Gastroesophageal sphincter (tissue), 4 donors: ENCODE data around the gene C6orf47. TPM values are rescaled to one million over a fixed set of nuclear protein-coding genes. Genes with fewer than 3 reads are reported as not detected.

ENCODE experiments used
- ATAC-seq: fragments of 150-250 bp; one replicate; pipeline ENCODE4 v1.9.1; 2016; ENCODE audit warnings: mild to moderate bottlenecking, moderate library complexity
- H3K27ac ChIP-seq, 4 donors: fragments of 200-600 bp; sonication (generic) in 3 of 4; 1 replicate in 3 of 4; 2 replicates in 1 of 4; pipeline ENCODE4 v1.5.1; 2016 to 2019
- H3K27me3 ChIP-seq: fragments of 200-600 bp; sonication (generic); one replicate; pipeline ENCODE4 v1.5.1; 2019
- H3K36me3 ChIP-seq, 2 donors: fragments of 200-600 bp; sonication (generic); one replicate each; pipeline ENCODE4 v1.5.1; 2019; ENCODE audit warnings: control low read depth in 1 of 2
- H3K4me1 ChIP-seq, 3 donors: fragments of 200-600 bp; sonication (generic); 1 replicate in 2 of 3; 2 replicates in 1 of 3; pipeline ENCODE4 v1.5.1; 2016 to 2019; ENCODE audit warnings: control low read depth in 2 of 3
- H3K4me3 ChIP-seq, 2 donors: fragments of 200-600 bp; sonication (generic); one replicate each; pipeline ENCODE4 v1.5.1; 2019; ENCODE audit warnings: mild to moderate bottlenecking in 1 of 2, moderate library complexity in 1 of 2
- H3K9me3 ChIP-seq, 3 donors: fragments of 200-600 bp; sonication (generic); one replicate each; pipeline ENCODE4 v1.5.1; 2017 to 2019; ENCODE audit warnings: control low read depth in 2 of 3
- EP300 ChIP-seq: sonication (generic); formaldehyde crosslinking; IDR thresholded peaks from one replicate; pipeline ENCODE4 v1.6.1; 2017; ENCODE audit warnings: antibody characterized with exemption, mild to moderate bottlenecking
- POLR2A ChIP-seq, 2 donors: fragments of 450-650 bp; IDR thresholded peaks; one replicate each; pipeline ENCODE4 v1.6.1; 2017; ENCODE audit warnings: antibody characterized with exemption in 2 of 2, mild to moderate bottlenecking in 2 of 2, moderate library complexity in 1 of 2
- POLR2AphosphoS5 ChIP-seq: sonication (generic); formaldehyde crosslinking; IDR thresholded peaks from one replicate; pipeline ENCODE4 v1.6.1; 2017; ENCODE audit warnings: antibody characterized with exemption
- WGBS, 2 donors: methylation state at CpG; one replicate each; pipeline ENCODE4 v1.1.5; 2018; ENCODE audit warnings: low coverage in 1 of 2; 5-methylcytosine and 5-hydroxymethylcytosine counted together
- total RNA-seq, 4 donors: library from RNA; depleted of rRNA; stranded (reverse); fragments of >200 nt; gene quantifications; one replicate each; pipeline ENCODE4 v1.1.0, GENCODE V29; 2016
- TF ChIP-seq, protein P1 (sequence below), 4 experiments: fragments of 200-600 bp in 2 of 4; fragments of 450-650 bp in 2 of 4; sonication (generic) in 1 of 4; IDR thresholded peaks; one replicate each; pipeline ENCODE4 v1.5.1; 2017 to 2019; ENCODE audit warnings: antibody characterized with exemption in 4 of 4, mild to moderate bottlenecking in 2 of 4, moderate library complexity in 2 of 4

The C6orf47 gene
- total RNA-seq, 4 donors from 2014 or later, result 30.0 to 40.0 (median 36.1) TPM

- no peak for ATAC-seq
- Histone ChIP-seq H3K4me3 (no peak overlapping the region), H3K27ac (no peak overlapping the region), H3K9me3 (no peaks in the 10 kb centered on the region), H3K4me1 (peaks cover 6 to 22% (median 16%) of the 10 kb centered on the region in 3 donors), H3K27me3 (peaks cover 8% of the 10 kb centered on the region), H3K36me3 (no peaks in the 10 kb centered on the region)
- 82 to 96% methylated on average over 3 to 5 of the region's 6 CpGs for WGBS, 2 donors
- TF ChIP-seq POLR2AphosphoS5, result no peak
- no peak for TF ChIP-seq POLR2A (IDR thresholded peaks at IDR 0.05)
- TF ChIP-seq, protein P1, sequence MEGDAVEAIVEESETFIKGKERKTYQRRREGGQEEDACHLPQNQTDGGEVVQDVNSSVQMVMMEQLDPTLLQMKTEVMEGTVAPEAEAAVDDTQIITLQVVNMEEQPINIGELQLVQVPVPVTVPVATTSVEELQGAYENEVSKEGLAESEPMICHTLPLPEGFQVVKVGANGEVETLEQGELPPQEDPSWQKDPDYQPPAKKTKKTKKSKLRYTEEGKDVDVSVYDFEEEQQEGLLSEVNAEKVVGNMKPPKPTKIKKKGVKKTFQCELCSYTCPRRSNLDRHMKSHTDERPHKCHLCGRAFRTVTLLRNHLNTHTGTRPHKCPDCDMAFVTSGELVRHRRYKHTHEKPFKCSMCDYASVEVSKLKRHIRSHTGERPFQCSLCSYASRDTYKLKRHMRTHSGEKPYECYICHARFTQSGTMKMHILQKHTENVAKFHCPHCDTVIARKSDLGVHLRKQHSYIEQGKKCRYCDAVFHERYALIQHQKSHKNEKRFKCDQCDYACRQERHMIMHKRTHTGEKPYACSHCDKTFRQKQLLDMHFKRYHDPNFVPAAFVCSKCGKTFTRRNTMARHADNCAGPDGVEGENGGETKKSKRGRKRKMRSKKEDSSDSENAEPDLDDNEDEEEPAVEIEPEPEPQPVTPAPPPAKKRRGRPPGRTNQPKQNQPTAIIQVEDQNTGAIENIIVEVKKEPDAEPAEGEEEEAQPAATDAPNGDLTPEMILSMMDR (IDR thresholded peaks at IDR 0.05), result no peak
- TF ChIP-seq EP300, result no peak
Measured at GRCh38 chr6:31705931-31706330, 45.4 kb upstream of the C6orf47 start.

- peaks cover 0 to 25% of the 10 kb centered on the region in 2 donors for H3K36me3 ChIP-seq
- peaks cover 6 to 37% (median 19%) of the 10 kb centered on the region in 3 donors for H3K4me1 ChIP-seq
- WGBS, 2 donors, result 2 to 3% methylated on average over 23 to 26 of the region's 54 CpGs
- H3K4me3 ChIP-seq, result peak within 1 kb of the TSS; percentile 58 to 98
- no peaks in the 10 kb centered on the region for H3K9me3 ChIP-seq
- peak within 1 kb of the TSS; percentile 87 to 97 (median 94) for H3K27ac ChIP-seq
- no peaks in the 10 kb centered on the region for H3K27me3 ChIP-seq
- TF ChIP-seq POLR2AphosphoS5 (peak; percentile 97), EP300 (no peak), POLR2A (IDR thresholded peaks at IDR 0.05) (peak; percentile 93 to 97)
- TF ChIP-seq, protein P1 (IDR thresholded peaks at IDR 0.05), result peak in 3 of 4 experiments; percentile 14 to 40 (median 31)
- ATAC-seq, result peak; percentile 98
Measured at GRCh38 chr6:31702819-31703716, 42.5 kb upstream of the C6orf47 start, which contains the start of gene ABHD16A. TSS of gene ABHD16A (minus strand) at chr6:31703324. CDS start at chr6:31703281, 43 bp downstream.

DNA sequence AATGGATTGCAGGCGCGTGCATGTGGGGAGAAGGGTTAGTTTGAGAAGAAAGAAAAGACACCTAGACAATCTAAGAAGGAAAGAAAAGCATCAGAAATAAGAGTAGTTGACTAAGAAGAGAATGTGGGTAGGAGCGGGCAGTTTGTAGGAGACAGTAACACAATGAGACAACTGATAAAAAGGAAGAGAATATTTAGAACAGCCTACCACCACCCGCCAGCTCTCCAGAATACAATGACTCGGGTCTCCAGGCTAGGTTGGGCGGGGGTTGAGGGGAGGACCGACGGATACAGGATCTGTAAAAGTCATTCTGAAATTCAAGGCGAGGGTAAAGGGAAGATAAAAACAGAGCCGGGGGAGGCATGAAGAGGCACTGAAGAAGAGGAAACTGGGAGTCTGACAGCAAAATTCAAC lies 41.8 kb upstream of the C6orf47 start:
- ATAC-seq, result no peak

GRCh38 chr6:31701666-31702404 lies 41.3 kb upstream of the C6orf47 start:
- Histone ChIP-seq H3K27me3 (no peaks in the 10 kb centered on the region), H3K4me1 (peaks cover 6 to 37% (median 19%) of the 10 kb centered on the region in 3 donors), H3K36me3 (peaks cover 0 to 36% of the 10 kb centered on the region in 2 donors), H3K9me3 (no peaks in the 10 kb centered on the region), H3K4me3 (peak overlapping the region; percentile 58 to 98), H3K27ac (peak overlapping the region; percentile 87 to 97 (median 94))
- no peak for ATAC-seq
- WGBS, 2 donors, result 5 to 11% methylated on average over 4 to 5 of the region's 7 CpGs
- TF ChIP-seq POLR2A (IDR thresholded peaks at IDR 0.05), result no peak
- TF ChIP-seq, protein P1 (IDR thresholded peaks at IDR 0.05), result no peak
- TF ChIP-seq POLR2AphosphoS5, result no peak
- no peak for TF ChIP-seq EP300

More for the DNA sequence above, 41.8 kb upstream of the C6orf47 start:
- no peak for TF ChIP-seq POLR2A (IDR thresholded peaks at IDR 0.05)
- no peak for TF ChIP-seq EP300
- no peak for TF ChIP-seq POLR2AphosphoS5
- TF ChIP-seq, protein P1 (IDR thresholded peaks at IDR 0.05), result no peak
- Histone ChIP-seq H3K27ac (peak overlapping the region; percentile 87 to 97 (median 94)), H3K4me3 (peak overlapping the region; percentile 58 to 98), H3K36me3 (peaks cover 0 to 30% of the 10 kb centered on the region in 2 donors), H3K4me1 (peaks cover 6 to 37% (median 19%) of the 10 kb centered on the region in 3 donors), H3K27me3 (no peaks in the 10 kb centered on the region), H3K9me3 (no peaks in the 10 kb centered on the region)
- WGBS, 2 donors, result 1 to 3% methylated on average over 6 to 8 of the region's 10 CpGs
